T follicular helper cell (primary cell): ENCODE measurements around the gene CDX2.
"Not testable (repeated sequence)": the region's sequence is repeated elsewhere in the genome, so short reads cannot be mapped to it uniquely, and the experiment has no call there.

Experiments used
- DNase-seq: peaks from one replicate; pipeline ENCODE4 v3.0.0-alpha.2; 2020; ENCODE audit warnings: low read depth
- total RNA-seq, 2 experiments: gene quantifications; one replicate each; lab custom pipeline; 2026; lab: John Stamatoyannopoulos, UW

Gene CDX2, protein sequence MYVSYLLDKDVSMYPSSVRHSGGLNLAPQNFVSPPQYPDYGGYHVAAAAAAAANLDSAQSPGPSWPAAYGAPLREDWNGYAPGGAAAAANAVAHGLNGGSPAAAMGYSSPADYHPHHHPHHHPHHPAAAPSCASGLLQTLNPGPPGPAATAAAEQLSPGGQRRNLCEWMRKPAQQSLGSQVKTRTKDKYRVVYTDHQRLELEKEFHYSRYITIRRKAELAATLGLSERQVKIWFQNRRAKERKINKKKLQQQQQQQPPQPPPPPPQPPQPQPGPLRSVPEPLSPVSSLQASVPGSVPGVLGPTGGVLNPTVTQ
- 0 reads per million in 2 experiments for total RNA-seq

DNA sequence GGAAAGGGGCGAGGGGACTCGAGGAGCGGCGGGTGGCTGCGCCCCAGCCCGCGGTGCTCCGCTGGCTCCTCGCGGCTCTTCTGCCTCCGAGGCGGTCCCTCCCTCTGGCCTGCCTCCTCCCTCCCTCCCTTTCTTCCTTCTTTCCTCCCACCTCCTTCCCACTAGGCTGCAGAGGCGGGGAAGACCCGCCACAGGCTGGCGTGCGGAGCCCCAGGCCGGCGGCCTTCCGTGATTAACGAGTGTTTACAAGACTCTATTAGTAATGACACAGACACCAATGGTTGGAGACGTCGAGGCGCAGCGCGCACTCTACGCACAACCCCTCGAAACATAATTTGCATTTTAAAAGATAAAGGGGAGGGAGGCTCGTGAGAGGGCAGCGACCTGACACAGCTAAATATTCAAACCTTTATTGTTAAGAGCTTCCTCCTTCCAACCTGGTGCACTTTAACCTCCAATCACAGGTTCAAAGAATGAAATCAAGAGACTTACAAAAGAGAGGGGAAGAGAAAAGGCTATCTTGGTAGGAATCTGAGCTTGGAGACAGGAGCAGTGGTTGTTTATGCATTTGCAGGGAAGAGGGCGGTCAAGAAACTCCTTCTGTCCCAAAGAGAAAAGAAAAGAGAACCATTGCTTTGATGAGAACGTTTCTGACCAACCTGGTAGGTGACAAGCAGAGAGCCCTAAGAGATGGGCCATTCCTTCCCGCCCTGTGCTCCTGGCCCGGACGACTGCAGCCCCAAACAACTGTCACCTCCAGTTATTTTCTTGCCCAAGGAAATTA is at the start of gene CDX2:
Gene CDX2, minus strand, starts transcription at position 234 of the 784 bp plus-strand sequence. CDS start 309 bp downstream, outside the sequence.
- no peak for DNase-seq

DNA sequence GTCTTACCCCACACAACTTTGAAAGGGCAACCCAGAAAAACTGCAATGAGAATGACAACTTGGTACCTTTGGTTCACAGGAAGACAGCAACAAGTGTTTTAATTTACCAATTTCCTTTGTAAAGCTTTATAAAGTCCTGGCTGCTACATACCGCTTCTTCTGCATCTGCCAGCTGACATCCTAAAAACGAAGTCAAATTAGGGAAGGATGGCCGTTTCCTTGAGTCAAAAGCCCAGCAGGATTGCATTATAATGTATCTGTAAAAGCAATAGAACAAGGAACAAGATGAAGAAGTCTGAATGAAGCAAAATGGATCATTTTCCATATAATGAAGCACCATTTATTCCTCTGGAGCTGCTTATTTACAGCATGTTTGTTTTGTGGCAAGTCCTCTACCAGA is 45.2 kb upstream of the CDX2 start:
- no peak for DNase-seq

DNA sequence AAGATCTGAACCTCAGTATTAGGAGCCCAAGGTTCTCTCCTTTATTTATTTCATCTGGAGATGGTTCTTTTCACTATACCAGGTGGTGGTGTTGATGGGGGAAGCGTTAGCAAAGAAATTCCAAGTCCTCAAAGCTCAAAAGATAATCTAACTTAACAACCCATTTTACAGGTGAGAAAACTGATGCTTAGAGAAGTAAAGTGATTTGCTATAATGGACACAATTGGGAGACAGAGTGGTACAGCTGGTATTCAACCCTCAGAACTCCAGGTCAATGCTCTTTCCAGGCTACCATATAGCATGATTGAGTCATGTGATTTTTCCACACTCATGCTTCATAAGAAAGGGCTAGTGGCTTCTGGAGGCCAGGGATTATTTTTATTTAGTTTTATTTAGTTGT is 44.4 kb upstream of the CDX2 start:
- no peak for DNase-seq

DNA sequence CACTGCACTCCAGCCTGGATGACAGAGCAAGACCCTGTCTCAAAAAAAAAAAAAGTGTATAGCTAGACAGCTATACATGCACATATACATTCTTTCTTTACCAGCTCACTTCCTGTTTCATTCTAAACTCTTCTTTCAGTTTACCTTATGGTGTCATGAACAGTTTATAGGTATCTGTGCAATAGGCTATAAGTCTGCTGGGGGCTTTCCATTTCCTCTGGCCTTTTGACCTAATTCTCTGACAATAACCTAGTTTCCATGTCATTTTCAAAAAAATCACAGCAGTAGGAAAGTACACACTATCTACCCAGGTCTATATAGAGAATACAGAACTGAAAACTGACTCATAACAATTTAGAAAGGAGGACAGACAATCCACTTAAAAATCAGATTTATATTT is 43.8 kb upstream of the CDX2 start:
- DNase-seq, result no peak

DNA sequence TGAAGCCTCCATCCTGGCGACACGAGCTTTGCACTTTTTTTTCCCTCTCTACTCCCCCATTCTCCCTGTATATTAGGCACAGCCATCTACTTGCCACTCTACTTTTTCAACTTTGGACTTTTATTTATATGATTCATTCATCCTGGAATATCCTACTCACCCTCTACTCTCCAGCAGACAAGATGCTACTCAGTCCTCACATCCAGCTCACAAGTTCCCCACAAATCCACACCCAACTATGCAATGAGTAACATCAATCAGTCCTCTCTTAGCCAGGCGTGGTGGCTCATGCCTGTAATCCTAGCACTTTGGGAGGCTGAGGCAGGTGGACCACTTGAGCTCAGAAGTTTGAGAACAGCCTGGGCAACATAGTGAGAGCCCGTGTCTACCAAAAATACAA is 43.3 kb upstream of the CDX2 start:
- no peak for DNase-seq

DNA sequence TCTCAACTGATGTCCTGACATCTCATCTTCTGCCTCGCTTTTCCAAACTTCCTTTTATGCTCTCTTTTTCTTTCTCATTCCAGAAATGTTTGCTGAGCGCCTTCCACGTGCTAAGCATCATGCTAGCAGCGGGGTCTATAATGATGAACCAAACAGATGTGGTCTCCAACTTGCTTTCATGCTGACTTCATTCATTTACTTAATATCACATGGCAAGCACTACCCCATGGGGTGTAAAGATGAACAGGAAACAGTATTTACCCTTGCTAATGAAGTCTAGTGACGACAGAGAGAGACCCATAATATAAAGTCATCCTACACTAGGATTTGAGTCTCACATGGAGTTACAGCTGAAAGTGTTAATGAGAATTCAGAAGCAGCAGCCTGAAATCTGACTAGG is 40.9 kb upstream of the CDX2 start:
- DNase-seq, result no peak

DNA sequence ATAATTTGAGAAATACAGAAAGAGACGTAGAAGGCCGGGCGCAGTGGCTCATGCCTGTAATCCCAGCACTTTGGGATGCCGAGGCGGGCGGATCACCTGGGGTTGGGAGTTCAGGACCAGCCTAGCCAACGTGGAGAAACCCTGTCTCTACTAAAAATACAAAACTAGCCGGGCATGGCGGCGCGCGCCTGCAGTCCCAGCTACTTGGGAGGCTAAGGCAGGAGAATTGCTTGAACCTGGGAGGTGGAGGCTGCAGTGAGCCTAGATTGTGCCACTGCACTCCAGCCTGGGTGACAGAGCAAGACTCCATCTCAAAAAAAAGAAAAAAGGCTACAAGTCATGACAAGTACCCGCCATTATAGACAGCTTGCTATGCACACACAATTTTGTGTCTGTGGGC is 35.9 kb upstream of the CDX2 start:
- not testable (repeated sequence) for DNase-seq

DNA sequence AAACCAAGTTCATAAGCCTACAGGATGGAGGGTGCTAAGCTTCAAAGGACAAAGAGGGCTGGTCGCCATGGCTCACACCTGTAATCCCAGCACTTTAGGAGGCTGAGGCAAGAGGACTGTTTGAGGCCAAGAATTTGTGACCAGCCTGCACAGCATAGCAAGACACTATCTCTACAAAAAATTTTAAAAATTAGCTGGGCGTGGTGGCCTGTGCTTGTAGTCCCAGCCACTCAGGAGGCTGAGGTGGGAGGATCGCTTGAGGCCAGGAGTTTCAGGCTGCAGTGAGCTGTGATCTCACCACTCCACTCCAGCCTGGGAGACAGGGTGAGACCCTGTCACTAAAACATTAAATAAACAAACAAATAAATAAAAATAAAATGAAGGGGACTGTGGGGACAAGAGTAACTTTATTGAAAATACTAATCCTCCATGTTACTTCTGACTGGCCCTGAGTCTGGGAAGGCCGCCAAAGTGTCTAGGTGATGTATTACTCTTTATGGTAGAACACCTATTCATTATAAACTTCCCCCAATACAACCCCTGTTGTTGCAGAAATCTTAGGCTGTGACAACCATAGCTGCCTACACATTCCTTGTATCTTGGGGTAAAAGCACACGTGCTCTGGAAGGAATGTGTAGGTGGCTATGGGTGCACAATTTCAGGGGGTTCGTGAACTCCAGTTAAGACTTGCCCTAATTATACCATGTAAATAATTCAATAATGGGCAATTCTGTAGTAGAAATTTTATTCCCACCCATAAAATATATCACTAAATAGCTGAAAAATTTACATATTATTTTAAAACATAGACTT is 34.0 kb upstream of the CDX2 start:
- no peak for DNase-seq

DNA sequence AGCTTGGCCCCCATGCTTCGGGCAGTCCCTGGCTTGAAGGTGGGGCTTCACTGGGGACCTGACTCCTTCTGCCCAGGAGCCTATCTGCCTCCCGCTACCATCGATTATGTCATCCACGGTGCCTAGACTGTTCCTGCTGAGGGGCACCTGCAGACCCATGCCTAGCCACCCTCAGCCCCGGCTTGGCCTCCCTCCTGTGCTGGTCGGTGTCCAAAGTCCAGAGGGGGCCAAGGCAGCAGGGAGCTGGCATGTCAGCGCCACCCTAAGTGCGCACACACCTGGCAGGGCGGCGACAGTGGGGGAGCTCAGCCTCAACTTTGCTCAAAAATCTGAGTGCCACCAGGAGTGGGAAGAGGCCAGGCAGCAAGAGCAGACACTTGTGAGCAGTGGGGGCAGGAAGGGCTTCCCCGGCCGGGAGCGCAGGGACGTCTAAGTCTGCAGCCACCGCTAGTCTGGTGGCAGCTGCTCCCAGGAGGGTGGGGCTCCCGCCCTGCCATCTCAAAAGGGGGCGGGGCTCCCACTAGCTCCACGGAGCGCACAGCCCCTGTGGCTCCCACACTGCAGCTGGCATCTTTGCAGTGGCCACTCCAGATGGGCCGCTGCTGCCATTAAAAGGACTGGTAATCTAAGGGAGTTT is 32.8 kb upstream of the CDX2 start:
- DNase-seq, result no peak

DNA sequence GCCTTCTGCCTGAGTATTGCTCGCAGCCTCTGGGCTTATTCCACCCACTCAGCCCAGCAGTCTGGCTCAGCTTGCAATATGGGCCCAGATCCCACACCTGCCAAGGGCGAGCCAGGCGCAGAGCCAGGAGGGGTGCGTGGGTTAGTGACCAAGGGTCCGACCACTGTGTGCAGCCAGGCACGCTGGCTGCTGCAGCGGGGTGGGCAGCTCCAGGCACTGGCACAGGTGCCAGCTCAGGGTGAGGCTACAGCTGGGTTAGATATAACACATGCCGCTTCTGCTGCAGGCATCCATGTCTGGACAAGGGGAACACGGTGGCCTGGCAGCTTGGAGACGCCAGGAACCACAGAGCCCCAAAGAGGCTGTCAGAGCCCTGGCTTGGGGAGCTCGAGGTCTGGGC is 31.9 kb upstream of the CDX2 start:
- DNase-seq, result no peak

DNA sequence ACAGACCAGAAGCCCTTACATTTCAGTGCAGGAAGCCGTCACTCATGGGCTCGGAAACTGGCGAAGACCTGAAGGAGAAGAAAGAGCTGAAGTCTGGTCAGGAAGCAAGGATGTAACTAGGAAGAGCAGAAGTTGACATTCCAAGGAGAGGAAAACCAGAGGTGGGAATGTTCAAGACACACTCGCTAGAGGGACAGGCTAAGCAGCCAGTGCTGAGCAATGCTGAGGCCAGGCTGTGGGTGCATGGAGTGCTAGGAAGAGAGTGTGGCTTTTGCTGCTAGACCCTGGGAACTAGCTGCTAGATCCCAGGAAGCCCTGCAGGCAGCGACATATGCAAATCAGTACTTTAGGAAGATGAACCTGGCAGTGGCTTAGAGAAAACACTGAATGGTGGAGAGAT is 31.5 kb upstream of the CDX2 start:
- DNase-seq, result no peak

DNA sequence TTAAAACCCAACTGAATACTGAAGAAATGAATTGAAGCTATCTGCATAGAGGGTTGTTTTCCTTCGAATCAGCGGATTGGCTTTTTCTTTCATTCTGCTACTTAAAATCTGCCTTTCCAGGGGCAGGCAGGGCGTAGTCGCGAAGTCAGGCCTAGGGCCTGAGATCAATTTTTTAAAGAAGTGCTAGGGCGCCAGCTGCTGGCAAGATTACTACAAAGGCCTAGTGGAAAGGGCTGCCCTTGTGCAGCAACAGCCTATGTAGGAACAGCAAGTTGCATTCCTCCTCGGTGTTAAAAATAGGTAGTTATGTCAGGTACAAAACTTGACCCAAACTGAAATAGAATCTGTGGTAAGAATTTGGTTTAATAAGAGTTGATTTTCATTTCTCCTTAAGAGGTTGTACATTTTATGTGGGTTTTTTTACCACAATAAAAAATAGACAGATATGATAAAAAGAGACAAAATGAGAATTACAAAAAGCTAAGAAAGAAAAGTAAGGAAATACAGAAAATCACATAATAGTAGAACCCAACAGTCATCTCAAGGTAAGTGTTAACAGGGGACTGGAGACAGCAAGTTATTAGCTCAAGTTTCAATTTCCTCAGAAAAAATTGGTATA is 28.9 kb upstream of the CDX2 start:
- no peak for DNase-seq

DNA sequence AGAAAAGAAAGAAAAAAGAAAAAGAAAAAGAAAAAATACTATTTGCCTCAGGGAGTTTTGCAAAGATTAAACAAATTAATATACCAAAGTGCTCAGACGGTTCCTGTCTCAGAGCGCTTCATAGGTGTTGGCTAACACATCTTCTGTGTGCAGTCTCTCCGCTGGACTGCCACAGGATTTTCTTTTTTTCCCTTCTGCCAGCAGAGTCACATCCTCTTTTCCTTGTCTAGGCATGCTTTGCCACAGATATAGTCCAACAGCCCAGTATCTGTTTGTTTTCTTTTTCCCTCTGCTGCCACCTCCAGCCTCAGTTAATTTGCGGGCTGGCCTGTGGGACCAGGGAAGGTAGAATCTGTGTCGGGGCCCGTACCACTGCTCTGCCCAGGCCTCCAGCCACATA is 22.8 kb upstream of the CDX2 start:
- DNase-seq, result no peak

DNA sequence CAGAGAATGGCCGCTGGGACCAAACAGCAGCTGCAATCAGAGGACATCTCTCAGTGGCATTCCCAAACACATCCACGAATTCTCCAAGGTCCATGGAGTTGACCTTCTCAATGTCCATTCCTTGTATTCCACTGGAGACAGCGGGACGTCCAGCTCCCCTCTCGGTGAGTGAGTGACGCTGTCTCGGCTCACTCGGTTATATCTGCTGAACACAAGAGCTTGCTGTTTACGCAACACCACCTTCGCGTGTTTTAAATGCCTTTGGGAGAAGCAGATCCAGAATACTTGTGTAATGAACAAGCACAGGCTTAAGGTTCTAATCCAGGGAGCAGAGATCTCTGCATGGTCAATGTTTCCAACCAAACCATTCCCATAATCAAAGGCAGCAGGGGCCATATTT is 19.4 kb upstream of the CDX2 start, which contains the start of gene URAD:
Gene URAD, minus strand, starts transcription at position 174 of the 400 bp plus-strand sequence. Its CDS starts 56 bp downstream, at position 118.
- DNase-seq, result no peak

DNA sequence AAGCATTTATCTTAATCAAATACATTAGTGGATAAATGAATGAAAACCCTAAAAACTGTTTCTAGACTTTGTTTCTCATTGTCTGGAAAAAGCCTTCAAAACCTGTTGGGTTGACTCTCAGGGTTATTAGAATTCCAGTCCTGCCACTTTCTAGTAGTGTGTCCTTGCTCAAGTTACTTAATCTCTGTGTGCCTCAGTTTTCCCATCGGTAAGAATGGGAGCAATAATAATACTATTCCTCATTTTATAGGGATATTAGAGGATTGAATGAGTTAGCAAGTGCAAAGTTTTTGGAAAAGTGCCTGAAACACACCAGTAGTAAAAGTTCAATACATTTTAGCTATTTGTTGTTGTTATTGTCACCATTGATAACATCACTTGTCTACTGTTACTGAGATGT is 16.5 kb upstream of the CDX2 start:
- no peak for DNase-seq

DNA sequence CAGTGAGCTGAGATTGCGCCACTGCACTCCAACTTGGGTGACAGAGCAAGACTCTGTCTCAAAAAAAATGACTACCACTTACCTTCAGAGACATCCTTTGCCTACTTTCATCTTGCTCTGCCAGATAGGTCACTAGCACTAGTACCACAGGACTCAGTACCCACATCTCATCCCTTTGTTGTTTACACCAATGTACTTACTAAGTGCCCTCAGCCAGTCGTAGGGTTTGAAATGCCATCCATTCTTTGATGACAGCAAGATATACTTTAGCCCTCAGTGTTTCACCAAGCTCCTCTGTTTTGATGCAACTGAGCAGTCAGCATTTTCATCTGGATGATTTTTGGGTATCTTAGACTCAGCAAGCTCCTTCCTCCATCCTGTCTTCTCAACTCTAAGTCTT is 13.2 kb upstream of the CDX2 start:
- DNase-seq, result no peak

DNA sequence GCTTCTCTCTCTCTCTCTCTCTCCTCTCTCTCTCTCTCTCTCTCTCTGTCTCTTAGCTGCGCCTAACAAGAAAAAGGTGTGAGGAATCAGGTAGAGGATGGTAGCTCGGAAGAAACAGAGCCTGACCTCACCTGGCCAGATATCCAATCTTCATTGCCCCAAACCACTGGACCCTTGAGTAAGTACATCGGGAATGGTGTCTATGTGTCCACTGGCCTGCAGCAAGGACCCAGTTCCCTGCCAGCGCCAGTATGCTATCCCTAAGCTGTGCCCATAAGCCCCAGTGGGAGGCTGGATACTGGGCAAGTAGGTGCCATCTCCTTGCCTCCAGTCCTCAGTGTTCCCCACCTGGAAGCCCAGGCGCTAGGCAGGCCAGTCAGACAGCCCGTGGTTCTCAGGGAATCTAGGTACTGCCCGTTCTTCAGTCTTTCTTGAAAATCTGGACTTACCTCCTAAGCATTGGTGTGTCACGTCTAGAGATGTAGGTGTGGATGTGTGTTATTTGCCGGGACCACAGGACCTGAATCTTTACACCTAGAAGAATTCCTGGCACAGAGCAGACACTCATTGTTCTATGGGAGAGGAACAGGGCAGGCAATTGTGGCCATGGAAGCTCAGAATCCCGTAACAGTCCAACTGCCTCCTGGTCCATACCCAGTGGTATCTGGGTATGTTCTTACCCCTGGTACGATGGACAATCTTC is 12.0 kb upstream of the CDX2 start:
- no peak for DNase-seq

DNA sequence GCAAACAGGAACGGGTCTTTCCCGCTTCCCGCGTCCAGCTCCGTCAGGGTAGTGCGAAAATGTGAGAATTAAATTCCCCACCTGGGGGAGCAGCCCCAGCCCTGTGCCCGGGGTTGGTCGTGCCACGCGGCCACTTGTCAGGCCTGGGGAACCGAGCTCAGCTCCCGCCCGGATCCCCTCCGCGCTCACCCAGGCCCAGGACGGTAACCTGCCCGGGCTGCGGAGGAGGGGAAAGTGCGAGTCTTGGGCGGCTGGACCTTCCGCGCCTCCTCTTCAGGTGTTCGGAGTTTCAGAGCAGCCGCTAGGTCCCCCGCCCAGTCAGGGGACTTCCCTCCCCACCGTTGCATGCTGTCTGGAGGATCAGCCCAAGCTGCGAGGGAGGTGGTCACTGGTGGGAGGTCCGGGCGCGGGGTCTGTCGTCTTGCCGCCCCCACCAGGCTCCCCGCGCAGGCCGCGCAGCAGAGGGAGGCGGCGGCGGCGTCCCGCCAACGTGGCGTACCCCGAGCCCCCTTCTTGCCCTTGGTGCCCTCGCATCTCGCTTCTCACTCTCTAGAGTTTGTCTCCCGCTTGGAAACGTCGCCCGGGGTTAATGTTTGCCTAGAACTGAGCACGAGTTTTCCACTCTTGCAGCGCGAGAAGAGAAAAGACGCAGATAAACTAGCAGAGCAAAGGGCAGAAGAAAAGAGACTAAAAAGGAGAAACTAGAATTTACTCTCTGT is 11.3 kb upstream of the CDX2 start:
- DNase-seq, result no peak

DNA sequence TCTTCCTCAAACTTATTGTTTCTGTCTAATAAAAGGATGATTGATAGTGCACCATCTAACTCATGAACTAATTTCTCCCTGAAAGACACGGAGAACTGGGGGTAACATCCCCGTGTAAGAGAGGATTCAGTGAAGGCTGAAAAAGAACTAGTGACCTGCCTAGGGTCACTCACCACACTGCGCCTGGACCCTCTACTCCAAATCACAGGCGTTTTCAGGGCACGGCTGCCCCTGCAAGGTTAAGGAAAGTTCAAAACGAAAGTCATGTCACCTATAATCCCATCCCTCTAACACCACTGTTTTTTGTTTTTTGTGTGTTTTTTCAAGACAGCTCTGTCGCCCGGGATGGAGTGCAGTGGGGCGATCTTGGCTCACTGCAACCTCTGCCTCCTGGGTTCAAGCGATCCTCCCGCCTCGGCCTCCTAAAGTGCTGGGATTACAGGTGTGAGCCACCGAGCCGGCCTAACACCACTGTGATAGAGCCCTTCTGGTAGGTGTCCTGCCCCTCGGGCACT is 10.7 kb upstream of the CDX2 start:
- no peak for DNase-seq
